BJ (cell line): ENCODE results near the gene CPD. TPM values are rescaled to one million over a fixed set of nuclear protein-coding genes. Genes with fewer than 3 reads are reported as not detected.

ENCODE experiments used
- CTCF ChIA-PET: fragments of 350-600 bp; formaldehyde crosslinking; extraction: SDS; loops from one replicate; lab custom pipeline; 2021; ENCODE audit warnings: antibody characterized with exemption, inconsistent platforms; lab: Yijun Ruan, JAX
- POLR2A ChIA-PET: fragments of 300-600 bp; sonication (Branson Sonifier 250); formaldehyde crosslinking; extraction: SDS; loops from one replicate; lab custom pipeline; 2021; ENCODE audit warnings: antibody characterized with exemption; lab: Charles Lee
- DNase-seq: peaks from one replicate; pipeline ENCODE4 v3.0.0-alpha.2; 2011; ENCODE audit warnings: low read depth
- H3K27me3 ChIP-seq: 2 replicates; pipeline ENCODE4 v1.6.0; 2011; ENCODE audit warnings: low read length; ENCODE audit not compliant: control insufficient read depth, insufficient read depth
- H3K36me3 ChIP-seq: 2 replicates; pipeline ENCODE4 v1.5.1; 2011; ENCODE audit warnings: low read length; ENCODE audit not compliant: control insufficient read depth, insufficient read depth
- H3K4me3 ChIP-seq: 2 replicates; pipeline ENCODE4 v1.5.1; 2011; ENCODE audit warnings: low read depth, mild to moderate bottlenecking, control low read depth, low read length
- CTCF ChIP-seq: IDR thresholded peaks from 2 replicates; pipeline ENCODE4 v1.5.1; 2011; ENCODE audit warnings: low read depth, mild to moderate bottlenecking, control low read depth, inconsistent platforms, low read length, moderate library complexity; ENCODE audit not compliant: insufficient read depth
- polyA plus RNA-seq: library from polyadenylated mRNA; depleted of rRNA; stranded (reverse); fragments of >200 nt; gene quantifications from 2 replicates; pipeline ENCODE4 v1.2.3, GENCODE V29; 2011

The CPD gene
- polyA plus RNA-seq, 1 experiment = 65.4 TPM

- Histone ChIP-seq H3K27me3 (no peaks in the 10 kb centered on the region), H3K36me3 (peaks cover 2% of the 10 kb centered on the region; the same call in 1 of the 2 replicates), H3K4me3 (no peak overlapping the region)
- no peak for DNase-seq
- ChIA-PET CTCF (interaction anchor here (0.7 to 1.1 kb wide), 2 partner anchors 10 to 20 kb away, joined by 3 read pairs; no protein-coding TSS in a partner anchor), POLR2A (interaction anchor here (0.7 kb wide), 1 partner anchor 855 kb away, joined by 5 read pairs; no protein-coding TSS in a partner anchor)
- TF ChIP-seq CTCF = no peak
Observed at GRCh38 chr17:30393911-30394867, 15.5 kb downstream of the CPD start.

GRCh38 chr17:30395398-30396022, 16.8 kb downstream of the CPD start:
- ChIA-PET CTCF (no interaction called here), POLR2A (no interaction called here)
- DNase-seq = no peak
- no peak for TF ChIP-seq CTCF
- Histone ChIP-seq H3K4me3 (no peak overlapping the region), H3K27me3 (no peaks in the 10 kb centered on the region), H3K36me3 (peaks cover under 1% of the 10 kb centered on the region; the same call in 1 of the 2 replicates)

- no peak for DNase-seq
- ChIA-PET CTCF (no interaction called here), POLR2A (no interaction called here)
- no peaks in the 10 kb centered on the region for H3K36me3 ChIP-seq
- no peaks in the 10 kb centered on the region for H3K27me3 ChIP-seq
- no peak for TF ChIP-seq CTCF
- H3K4me3 ChIP-seq = no peak overlapping the region
Observed at GRCh38 chr17:30396129-30396528, 17.4 kb downstream of the CPD start.

GRCh38 chr17:30396612-30397011, 17.9 kb downstream of the CPD start:
- no peaks in the 10 kb centered on the region for H3K27me3 ChIP-seq
- DNase-seq = no peak
- ChIA-PET CTCF (no interaction called here), POLR2A (no interaction called here)
- no peak overlapping the region for H3K4me3 ChIP-seq
- H3K36me3 ChIP-seq = no peaks in the 10 kb centered on the region
- TF ChIP-seq CTCF = no peak
